ENCODE measurements around the gene RALGPS1. TPM values are rescaled to one million over a fixed set of nuclear protein-coding genes. Genes with fewer than 3 reads are reported as not detected.

RALGPS1 gene
- total RNA-seq, 2 experiments from 2014 or later: 14.1 to 14.4 TPM

GRCh38 chr9:127119320-127119709, 204.7 kb downstream of the RALGPS1 start:
- Histone ChIP-seq H3K4me2 (ENCODE audit: low read length) (no peak overlapping the region), H3K4me3 (ENCODE audit: low read depth, low read length, poor library complexity, severe bottlenecking) (no peak overlapping the region), H3K9me2 (ENCODE audit: insufficient read depth, low read length) (no peaks in the 10 kb centered on the region), H3K4me1 (ENCODE audit: insufficient read depth, low read length, poor library complexity, severe bottlenecking) (peaks cover 16% of the 10 kb centered on the region), H3K27ac (ENCODE audit: low read depth, low read length, poor library complexity, severe bottlenecking) (no peak overlapping the region), H3K79me2 (ENCODE audit: insufficient read depth, low read depth, low read length) (no peaks in the 10 kb centered on the region), H2AFZ (ENCODE audit: low read length) (no peak overlapping the region), H4K20me1 (ENCODE audit: insufficient read depth, low read length) (no peaks in the 10 kb centered on the region), H3K9me3 (ENCODE audit: low read length) (no peaks in the 10 kb centered on the region), H3K36me3 (ENCODE audit: insufficient read depth, low read length) (no peaks in the 10 kb centered on the region)
- intact Hi-C loops (cut with micrococcal nuclease; ENCODE audit: unreplicated experiment): no loop called here
- no TSS peak for BruUV-seq (replicated peaks)
- ChIA-PET POLR2A (no interaction called here), CTCF (ENCODE audit: unreplicated experiment) (no interaction called here)
- DNase-seq (ENCODE audit: low spot score): peak; percentile 9
- TF ChIP-seq EZH2phosphoT487 (IDR thresholded peaks at IDR 0.05; ENCODE audit: borderline replicate concordance, low read depth, low read length): no peak
- TF ChIP-seq, protein P1, sequence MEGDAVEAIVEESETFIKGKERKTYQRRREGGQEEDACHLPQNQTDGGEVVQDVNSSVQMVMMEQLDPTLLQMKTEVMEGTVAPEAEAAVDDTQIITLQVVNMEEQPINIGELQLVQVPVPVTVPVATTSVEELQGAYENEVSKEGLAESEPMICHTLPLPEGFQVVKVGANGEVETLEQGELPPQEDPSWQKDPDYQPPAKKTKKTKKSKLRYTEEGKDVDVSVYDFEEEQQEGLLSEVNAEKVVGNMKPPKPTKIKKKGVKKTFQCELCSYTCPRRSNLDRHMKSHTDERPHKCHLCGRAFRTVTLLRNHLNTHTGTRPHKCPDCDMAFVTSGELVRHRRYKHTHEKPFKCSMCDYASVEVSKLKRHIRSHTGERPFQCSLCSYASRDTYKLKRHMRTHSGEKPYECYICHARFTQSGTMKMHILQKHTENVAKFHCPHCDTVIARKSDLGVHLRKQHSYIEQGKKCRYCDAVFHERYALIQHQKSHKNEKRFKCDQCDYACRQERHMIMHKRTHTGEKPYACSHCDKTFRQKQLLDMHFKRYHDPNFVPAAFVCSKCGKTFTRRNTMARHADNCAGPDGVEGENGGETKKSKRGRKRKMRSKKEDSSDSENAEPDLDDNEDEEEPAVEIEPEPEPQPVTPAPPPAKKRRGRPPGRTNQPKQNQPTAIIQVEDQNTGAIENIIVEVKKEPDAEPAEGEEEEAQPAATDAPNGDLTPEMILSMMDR (conservative IDR thresholded peaks at IDR 0.05; ENCODE audit: low read length): no peak

DNA sequence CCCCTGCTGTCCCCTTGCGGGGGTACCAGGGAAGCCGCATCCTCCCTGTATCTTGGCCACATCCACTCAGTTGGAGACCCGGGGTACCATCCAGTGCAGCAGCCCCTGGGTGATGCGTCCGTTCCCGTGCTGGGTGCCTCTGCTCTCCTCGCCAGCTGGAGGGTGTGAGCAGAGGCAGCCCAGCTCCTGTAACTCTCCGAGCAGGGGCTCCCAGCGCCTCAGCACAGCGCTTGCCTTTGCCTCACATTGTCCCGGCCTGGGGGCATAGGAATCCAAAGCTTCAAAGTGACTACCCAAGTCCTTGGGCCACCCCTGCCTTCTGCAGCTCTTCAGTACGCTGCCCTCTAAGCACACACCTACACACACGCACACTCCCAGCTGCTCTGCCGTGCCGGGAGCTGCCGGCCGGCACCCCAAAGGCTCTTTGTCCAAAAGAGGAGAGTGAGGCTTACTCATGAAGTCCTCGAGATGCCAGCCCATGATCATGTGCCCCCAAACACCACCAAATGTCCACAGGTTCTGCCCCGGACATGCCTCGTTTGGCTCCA, 207.1 kb downstream of the RALGPS1 start:
- no peaks in the 10 kb centered on the region for H3K79me2 ChIP-seq (ENCODE audit: insufficient read depth, low read depth, low read length)
- DNase-seq (ENCODE audit: low spot score): no peak
- no peak overlapping the region for H2AFZ ChIP-seq (ENCODE audit: low read length)
- H3K36me3 ChIP-seq (ENCODE audit: insufficient read depth, low read length): no peaks in the 10 kb centered on the region
- ChIA-PET CTCF (ENCODE audit: unreplicated experiment) (no interaction called here), POLR2A (no interaction called here)
- H3K27ac ChIP-seq (ENCODE audit: low read depth, low read length, poor library complexity, severe bottlenecking): no peak overlapping the region
- BruUV-seq (replicated peaks): no TSS peak
- TF ChIP-seq, protein P1 (conservative IDR thresholded peaks at IDR 0.05; ENCODE audit: low read length): no peak
- intact Hi-C loops (cut with micrococcal nuclease; ENCODE audit: unreplicated experiment): no loop called here
- H3K9me2 ChIP-seq (ENCODE audit: insufficient read depth, low read length): no peaks in the 10 kb centered on the region
- H3K4me3 ChIP-seq (ENCODE audit: low read depth, low read length, poor library complexity, severe bottlenecking): no peak overlapping the region
- H3K4me2 ChIP-seq (ENCODE audit: low read length): no peak overlapping the region
- peaks cover 11% of the 10 kb centered on the region for H3K4me1 ChIP-seq (ENCODE audit: insufficient read depth, low read length, poor library complexity, severe bottlenecking)
- no peaks in the 10 kb centered on the region for H4K20me1 ChIP-seq (ENCODE audit: insufficient read depth, low read length)
- no peaks in the 10 kb centered on the region for H3K9me3 ChIP-seq (ENCODE audit: low read length)

- BruUV-seq (replicated peaks): no TSS peak
- DNase-seq (ENCODE audit: low spot score): no peak
- Histone ChIP-seq H3K9me2 (ENCODE audit: insufficient read depth, low read length) (no peaks in the 10 kb centered on the region), H2AFZ (ENCODE audit: low read length) (no peak within 1 kb of the TSS), H3K4me1 (ENCODE audit: insufficient read depth, low read length, poor library complexity, severe bottlenecking) (peaks cover 4% of the 10 kb centered on the region), H3K4me3 (ENCODE audit: low read depth, low read length, poor library complexity, severe bottlenecking) (no peak within 1 kb of the TSS), H3K36me3 (ENCODE audit: insufficient read depth, low read length) (no peaks in the 10 kb centered on the region), H3K4me2 (ENCODE audit: low read length) (no peak within 1 kb of the TSS), H3K27ac (ENCODE audit: low read depth, low read length, poor library complexity, severe bottlenecking) (no peak within 1 kb of the TSS), H3K79me2 (ENCODE audit: insufficient read depth, low read depth, low read length) (no peaks in the 10 kb centered on the region), H4K20me1 (ENCODE audit: insufficient read depth, low read length) (no peaks in the 10 kb centered on the region), H3K9me3 (ENCODE audit: low read length) (no peaks in the 10 kb centered on the region)
- POLR2A ChIA-PET: no interaction called here
- CTCF ChIA-PET (ENCODE audit: unreplicated experiment): no interaction called here
- intact Hi-C loops (cut with micrococcal nuclease; ENCODE audit: unreplicated experiment): no loop called here
- TF ChIP-seq EZH2phosphoT487 (IDR thresholded peaks at IDR 0.05; ENCODE audit: borderline replicate concordance, low read depth, low read length): no peak
- TF ChIP-seq, protein P1 (conservative IDR thresholded peaks at IDR 0.05; ENCODE audit: low read length): no peak
Observed at GRCh38 chr9:127122176-127123063, 207.8 kb downstream of the RALGPS1 start, which contains the start of gene ANGPTL2. ANGPTL2 (minus strand) TSS chr9:127122635; CDS start chr9:127108731, 13,904 bp downstream.

All from OCI-LY7 (cell line).